Measurements from ENCODE around the gene MPV17L2.

MPV17L2 gene

GRCh38 chr19:18218600-18218999 is 25.6 kb downstream of the MPV17L2 start:
- no peak for DNase-seq

- DNase-seq = peak; percentile 61 to 68 (median 62)
Measured at GRCh38 chr19:18219911-18220631, 27.1 kb downstream of the MPV17L2 start.

GRCh38 chr19:18220632-18221275 is 27.7 kb downstream of the MPV17L2 start:
- no peak for DNase-seq

- no peak for DNase-seq
Measured at GRCh38 chr19:18221815-18222725, 29.1 kb downstream of the MPV17L2 start.

GRCh38 chr19:18223860-18224524 is 31.0 kb downstream of the MPV17L2 start:
- DNase-seq = peak in 2 of 3 donors; percentile 41 to 66

- peak; percentile 99 for DNase-seq
Measured at GRCh38 chr19:18224525-18225354, 31.7 kb downstream of the MPV17L2 start.

- no peak for DNase-seq
Measured at GRCh38 chr19:18225355-18225701, 32.3 kb downstream of the MPV17L2 start.

GRCh38 chr19:18225702-18226468 is 32.9 kb downstream of the MPV17L2 start, which contains the start of gene PDE4C:
Gene PDE4C (minus strand): TSS chr19:18226438. CDS start chr19:18226415, 23 bp downstream.
- DNase-seq = peak; percentile 64 to 85 (median 67)

- DNase-seq = no peak
Measured at GRCh38 chr19:18226956-18227780, 34.1 kb downstream of the MPV17L2 start.

GRCh38 chr19:18227781-18228271 is 34.8 kb downstream of the MPV17L2 start:
- no peak for DNase-seq

GRCh38 chr19:18229474-18229873 is 36.5 kb downstream of the MPV17L2 start:
- no peak for DNase-seq

GRCh38 chr19:18229915-18230314 is 36.9 kb downstream of the MPV17L2 start:
- DNase-seq = no peak

GRCh38 chr19:18230941-18231734 is 38.1 kb downstream of the MPV17L2 start:
- peak; percentile 84 to 90 (median 87) for DNase-seq

- DNase-seq = peak; percentile 51 to 68 (median 62)
Measured at GRCh38 chr19:18231775-18232174, 38.8 kb downstream of the MPV17L2 start.

GRCh38 chr19:18232540-18233223 is 39.7 kb downstream of the MPV17L2 start:
- no peak for DNase-seq

- DNase-seq = peak; percentile 41 to 71 (median 49)
Measured at GRCh38 chr19:18233224-18233825, 40.3 kb downstream of the MPV17L2 start.

- no peak for DNase-seq
Measured at GRCh38 chr19:18234194-18234593, 41.2 kb downstream of the MPV17L2 start.

GRCh38 chr19:18239303-18239702 is 46.3 kb downstream of the MPV17L2 start:
- peak in 1 of 3 donors; percentile 34 for DNase-seq

Data from suppressor macrophage treated with lipopolysaccharide for 1 hour (primary cell).